T-helper 2 cell treated with Interferon-gamma antibody and Interleukin-4, amounts not matched to agents 100 ng/mL and 5 ng/mL, for 36 hours (primary cell): ENCODE results near the gene OR6V1. TPM values are rescaled to one million over a fixed set of nuclear protein-coding genes. Genes with fewer than 3 reads are reported as not detected.

ENCODE experiments used
- intact Hi-C: fragments of 100-400 bp; cut with micrococcal nuclease; formaldehyde crosslinking; loops from one replicate; pipeline ENCODE4 v1.15.1; 2023
- total RNA-seq: library from RNA; stranded (reverse); gene quantifications from 2 replicates; pipeline ENCODE4 v1.2.3, GENCODE V29; 2022

OR6V1 gene, protein sequence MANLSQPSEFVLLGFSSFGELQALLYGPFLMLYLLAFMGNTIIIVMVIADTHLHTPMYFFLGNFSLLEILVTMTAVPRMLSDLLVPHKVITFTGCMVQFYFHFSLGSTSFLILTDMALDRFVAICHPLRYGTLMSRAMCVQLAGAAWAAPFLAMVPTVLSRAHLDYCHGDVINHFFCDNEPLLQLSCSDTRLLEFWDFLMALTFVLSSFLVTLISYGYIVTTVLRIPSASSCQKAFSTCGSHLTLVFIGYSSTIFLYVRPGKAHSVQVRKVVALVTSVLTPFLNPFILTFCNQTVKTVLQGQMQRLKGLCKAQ
- total RNA-seq, result not detected in 2 replicates

DNA sequence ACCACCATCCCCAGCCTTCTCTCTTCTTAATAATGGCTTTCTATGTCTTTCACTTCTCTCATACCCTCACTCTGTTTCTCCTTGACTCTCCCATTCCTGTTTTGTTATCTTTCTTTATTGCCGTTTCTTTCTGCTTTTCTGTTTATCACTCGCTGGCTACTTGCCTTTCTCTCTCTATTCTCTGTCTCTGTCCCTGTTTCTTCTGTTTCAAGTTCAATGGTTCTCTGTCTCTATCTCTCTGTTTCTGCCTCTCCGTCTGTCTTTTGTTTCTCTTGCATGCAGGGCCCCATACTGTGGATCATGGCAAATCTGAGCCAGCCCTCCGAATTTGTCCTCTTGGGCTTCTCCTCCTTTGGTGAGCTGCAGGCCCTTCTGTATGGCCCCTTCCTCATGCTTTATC is at the start of gene OR6V1:
Gene OR6V1 (plus strand): TSS at position 301 of the 400 bp plus-strand sequence. CDS start 0 bp downstream, at position 301.
- intact Hi-C loops, result no loop called here

GRCh38 chr7:143002898-143003297 is 49.2 kb upstream of the OR6V1 start:
- intact Hi-C loops, result loop anchor here (1.0 to 10.0 kb wide), 14 partner anchors 122 to 1028 kb away; partner anchors contain the start of gene TAS2R38

GRCh38 chr7:143003393-143004051 is 48.6 kb upstream of the OR6V1 start:
- intact Hi-C loops, result loop anchor here (1.0 to 10.0 kb wide), 14 partner anchors 123 to 1029 kb away; partner anchors contain the start of gene TAS2R38

- intact Hi-C loops, result loop anchor here (10.0 kb wide), 5 partner anchors 299 to 1031 kb away; partner anchors contain the start of gene TAS2R38
These were observed 46.4 kb upstream of the OR6V1 start for GRCh38 chr7:143005632-143006260.

DNA sequence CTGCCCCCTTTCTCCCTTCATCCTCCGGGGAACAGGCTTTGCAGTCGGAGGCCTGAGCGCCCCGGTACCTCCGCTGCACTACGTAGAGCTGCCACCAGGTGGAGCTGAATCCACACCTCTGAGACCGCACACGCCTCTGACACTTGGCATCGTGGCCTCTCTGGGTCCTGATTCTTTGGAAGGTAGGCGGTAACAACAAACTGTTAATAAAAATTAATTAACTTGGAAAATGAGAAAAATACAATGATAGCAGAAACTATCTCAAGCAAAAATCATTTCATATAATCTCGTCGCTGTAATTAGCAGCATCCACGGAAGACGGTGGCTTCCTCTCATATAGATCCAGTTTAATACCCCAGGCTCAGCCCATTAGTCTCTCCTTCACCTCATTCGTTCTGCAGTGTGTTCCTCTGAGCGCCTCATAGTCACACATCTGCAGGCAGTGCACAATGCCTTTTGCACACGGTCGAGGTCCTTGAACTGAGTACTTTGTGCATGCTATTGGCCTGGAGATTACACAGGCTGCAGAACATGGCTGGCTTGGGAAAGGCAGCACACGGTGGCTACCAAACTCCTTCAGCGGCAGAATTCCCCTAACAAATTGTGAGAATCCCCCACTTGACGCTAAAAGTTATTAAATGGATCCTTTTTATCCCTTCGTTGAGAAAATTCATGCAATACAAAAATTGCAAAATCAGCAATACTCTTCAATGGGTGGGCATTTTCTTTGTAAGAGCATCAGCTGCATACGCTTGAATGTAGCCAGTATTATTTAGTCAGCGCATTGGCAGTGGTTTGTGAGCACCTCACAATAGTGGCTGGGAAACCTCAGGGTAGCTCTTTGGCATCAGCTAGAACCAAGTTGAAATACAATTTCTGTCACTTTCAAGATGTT is 43.9 kb upstream of the OR6V1 start:
- intact Hi-C loops, result loop anchor here (1.0 to 10.0 kb wide), 7 partner anchors 207 to 1033 kb away; partner anchors contain the start of gene TAS2R38

- intact Hi-C loops, result no loop called here
These were observed 40.1 kb upstream of the OR6V1 start for GRCh38 chr7:143012001-143012400.

DNA sequence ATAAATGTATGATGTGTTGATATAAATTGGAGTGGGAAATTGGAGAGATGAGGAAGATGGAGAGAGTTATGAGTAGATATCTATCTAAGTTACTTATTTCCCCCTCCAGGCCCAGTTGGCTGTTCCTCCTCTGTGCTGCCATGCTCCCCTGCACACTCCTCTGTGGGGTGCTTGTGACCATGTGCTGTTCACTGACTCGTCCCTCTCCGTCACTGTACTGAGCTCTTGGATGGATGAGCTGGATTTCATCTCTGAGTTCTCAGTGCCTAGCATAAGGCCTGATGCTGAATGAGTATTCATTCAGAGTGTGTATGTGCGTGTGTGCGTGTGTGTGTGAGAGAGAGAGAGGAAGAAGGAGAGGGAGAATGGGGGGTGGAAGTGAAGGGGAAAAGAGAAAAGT is 39.7 kb upstream of the OR6V1 start:
- intact Hi-C loops, result no loop called here

DNA sequence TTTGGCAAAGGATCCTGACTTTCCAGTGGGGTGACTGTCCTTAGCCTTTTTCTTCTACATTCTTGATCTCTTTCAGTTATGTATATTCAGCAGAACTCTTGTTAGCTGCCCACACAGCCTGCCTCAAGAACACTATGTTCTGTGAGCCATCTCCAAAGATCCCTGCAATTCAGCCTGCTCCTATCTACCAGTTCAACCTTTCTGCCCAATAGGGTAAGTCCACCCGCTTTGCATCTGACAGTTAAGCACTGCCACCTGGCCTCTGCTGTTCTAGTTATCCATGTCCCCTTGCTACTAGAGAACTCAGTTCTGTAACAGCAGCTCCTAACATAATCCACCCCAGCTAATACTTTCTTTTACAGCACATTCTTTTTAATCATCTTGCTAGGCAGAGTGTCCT is 38.7 kb upstream of the OR6V1 start:
- intact Hi-C loops, result no loop called here

DNA sequence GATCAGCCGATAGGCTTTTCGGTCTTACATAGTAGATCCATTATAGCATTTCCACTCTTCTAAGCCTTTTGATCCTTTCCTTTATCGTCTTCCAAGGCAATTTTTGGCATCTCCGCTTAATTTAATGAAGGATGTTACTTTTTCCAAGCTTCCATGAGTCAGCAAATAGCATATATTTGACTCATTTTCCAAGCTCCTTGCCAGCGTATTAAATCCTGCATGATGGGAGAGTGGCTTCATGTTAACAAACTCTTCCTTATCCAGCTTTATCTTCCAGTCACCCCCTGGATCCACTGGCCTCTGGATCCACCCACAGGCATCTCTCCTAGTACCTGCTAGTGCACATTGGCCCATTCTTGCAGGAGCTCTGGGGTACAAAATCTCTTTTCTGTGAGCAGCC is 38.2 kb upstream of the OR6V1 start:
- intact Hi-C loops, result no loop called here

DNA sequence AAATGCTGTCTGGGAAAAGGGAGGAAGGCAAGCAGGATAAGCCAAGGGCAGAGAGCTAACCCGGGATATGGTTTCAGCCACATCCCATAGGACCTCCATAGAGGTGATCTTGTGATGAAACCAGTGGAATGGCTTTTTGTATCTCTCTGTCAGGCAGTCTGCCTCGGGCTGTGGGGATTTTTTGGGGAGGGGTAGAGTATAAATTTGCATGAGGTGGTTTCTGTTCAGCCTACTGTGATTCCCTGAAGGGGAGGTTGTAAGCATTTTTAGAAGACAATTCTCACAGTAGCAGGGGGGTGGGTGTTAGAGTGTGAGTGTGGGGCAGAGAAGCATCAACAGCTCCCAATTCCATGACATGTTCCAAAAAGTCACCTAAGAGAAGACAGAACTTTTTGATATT is 37.1 kb upstream of the OR6V1 start:
- intact Hi-C loops, result no loop called here

- intact Hi-C loops, result no loop called here
These were observed 36.1 kb upstream of the OR6V1 start for GRCh38 chr7:143015926-143016490.

DNA sequence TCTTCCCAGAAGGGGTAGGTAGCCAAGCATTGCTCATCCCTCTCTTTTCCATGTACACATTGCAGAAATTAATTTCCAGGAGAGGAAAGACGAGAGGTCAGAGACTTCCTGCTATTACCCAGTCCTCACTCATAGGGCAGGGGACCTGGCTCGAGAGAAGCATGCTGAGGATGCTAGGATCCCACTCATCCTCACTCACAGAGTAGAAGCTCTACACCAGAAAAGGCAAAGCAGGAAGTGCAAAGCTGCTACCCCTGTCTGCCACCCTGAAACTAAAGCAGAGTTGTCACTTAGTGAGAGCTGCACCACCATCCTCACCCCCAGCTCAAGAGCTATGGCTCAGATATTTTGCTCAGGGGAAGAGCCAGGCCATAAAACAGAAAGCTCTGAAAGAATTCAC is 35.1 kb upstream of the OR6V1 start:
- intact Hi-C loops, result no loop called here

DNA sequence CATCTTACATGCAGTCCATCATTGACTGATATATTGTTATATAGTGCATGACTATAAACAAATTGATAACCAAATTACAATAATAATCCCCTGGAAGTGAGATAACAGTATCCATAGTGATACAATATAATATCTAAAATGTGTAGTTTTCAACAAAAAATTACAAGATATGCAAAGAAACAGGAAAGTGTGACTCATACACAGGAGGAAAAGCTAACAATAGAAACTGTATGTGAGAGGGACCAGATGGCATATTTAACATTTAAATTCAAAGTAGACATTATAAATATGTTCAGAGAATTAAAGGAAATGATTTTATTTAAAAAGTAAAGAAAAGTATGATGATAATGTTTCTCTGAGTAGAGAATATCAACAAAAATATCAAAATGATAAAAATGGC is 33.2 kb upstream of the OR6V1 start:
- intact Hi-C loops, result no loop called here

DNA sequence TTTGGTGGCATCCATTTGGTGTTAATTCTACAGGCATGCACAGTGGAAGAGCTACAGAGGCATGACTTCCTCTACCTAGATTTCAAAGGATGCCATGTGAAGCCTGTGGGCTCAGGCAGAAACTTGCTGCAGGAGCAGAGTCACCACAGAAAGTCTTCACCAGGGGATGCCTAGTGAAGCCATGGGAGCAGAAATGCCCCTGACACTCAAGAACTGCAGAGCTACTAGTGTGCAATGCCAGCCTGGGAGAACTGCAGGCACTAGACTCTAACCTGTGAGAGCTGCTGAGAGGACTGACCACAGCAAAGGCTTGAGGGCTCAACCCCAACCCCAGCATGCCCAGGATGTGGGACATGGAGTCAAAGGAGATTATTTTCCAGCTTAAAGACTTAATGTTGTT is 29.1 kb upstream of the OR6V1 start:
- intact Hi-C loops, result no loop called here

DNA sequence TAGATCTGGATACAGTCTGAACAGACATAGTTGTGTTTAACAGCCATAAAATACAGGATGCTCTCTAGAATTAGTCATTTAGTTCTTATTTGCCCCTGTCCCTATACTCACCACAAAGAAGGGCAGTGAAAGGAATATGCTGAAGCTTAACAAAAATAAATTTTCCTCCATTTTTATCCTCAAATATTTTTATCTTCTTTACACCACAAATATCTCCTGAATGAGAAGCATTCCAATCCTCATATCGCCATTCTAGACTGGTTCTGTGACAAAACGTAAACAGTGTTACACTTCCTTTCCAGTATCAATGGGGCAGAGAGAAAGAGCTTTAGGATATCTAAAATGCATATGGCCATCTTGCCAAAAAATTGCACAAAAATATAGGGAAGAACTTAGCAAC is 26.8 kb upstream of the OR6V1 start:
- intact Hi-C loops, result no loop called here

- intact Hi-C loops, result no loop called here
These were observed 25.1 kb upstream of the OR6V1 start, which contains the start of gene OR9A2 for GRCh38 chr7:143027032-143027431. Gene OR9A2, minus strand, starts transcription at chr7:143027132. Its CDS starts 0 bp downstream, at chr7:143027132.

DNA sequence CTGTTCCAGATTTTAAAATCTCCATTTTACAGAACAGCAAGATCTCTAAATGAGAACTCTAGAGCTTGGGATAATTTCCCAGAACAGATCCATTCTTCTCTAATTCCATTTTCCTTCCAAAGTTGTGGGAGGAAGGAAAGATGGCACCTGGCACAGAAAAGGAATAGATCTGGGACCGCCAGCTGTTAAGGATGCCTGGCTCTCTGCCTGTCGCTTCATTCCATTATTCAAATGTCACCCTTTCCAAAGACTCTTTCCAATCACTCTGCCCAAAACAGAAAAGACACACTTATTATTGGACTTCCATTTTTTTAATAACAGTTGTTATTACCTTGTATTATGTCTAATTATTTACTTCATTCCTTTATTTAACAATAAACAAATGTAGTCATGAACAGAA is 24.5 kb upstream of the OR6V1 start:
- intact Hi-C loops, result no loop called here

DNA sequence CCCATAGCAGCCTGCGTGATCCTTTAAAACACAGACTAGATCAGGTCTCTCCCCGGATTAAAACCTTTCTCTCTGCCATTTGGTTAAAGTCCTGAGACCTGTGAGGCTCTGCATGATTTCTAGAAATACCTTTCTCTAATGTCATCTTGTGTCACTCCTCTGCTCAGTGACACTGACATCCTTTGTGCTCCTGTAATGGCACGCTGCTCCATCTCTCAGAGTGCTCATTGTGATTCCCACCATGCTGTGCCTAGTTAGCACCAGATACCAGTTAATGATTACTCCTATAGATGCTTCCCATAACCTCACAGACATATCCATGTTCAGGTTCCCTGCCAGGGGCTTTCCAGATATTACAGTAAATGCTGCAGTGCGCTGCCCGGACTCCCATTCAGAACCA is 13.5 kb upstream of the OR6V1 start:
- intact Hi-C loops, result no loop called here

DNA sequence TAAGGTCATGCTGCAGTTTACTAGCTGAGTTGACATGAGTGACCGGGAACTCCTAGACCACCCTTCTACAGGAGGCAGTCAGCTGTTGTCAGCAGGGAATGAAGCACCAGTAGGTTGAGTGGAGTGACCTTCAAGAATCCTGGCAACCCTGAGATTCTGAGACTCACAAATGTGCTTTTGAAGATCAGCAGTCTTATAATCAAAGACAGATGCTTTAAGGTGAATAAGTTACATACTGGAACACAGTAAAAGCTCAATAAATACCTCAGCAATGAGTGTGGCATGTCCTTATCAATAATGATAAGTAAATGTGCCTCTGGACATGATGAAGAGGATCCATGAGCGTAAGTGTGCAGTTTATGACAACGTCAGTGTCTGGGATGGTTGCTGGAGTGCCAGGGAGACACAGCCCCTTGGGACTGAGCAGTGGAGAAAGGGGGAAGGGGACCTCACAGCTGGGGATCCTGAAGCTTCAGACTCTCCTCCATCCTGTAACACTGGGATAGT is 11.9 kb upstream of the OR6V1 start:
- intact Hi-C loops, result no loop called here

DNA sequence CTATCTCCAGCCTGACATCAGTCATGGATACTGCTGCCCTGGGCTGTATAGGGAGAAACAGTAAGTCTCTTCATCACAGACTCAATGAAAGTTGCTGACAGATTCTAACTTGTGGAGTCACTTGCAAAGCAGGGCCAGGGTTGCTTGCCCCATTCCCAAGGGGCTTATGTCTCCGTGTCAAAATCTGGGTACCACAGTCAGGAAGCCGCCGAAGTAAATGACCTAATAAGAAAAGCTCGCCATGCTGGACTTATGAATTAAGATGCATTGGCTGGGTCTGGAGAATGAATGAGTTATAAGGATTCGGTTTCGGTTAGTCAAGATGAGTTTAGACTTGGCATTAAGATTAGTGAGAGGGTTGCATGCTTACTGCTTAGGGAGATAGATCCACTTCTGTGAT is 10.8 kb upstream of the OR6V1 start:
- intact Hi-C loops, result no loop called here
